Heart right ventricle (tissue), 16 donors: ENCODE results near the gene APOOL. TPM values are rescaled to one million over a fixed set of nuclear protein-coding genes. Genes with fewer than 3 reads are reported as not detected.
"Not testable (repeated sequence)": the region's sequence is repeated elsewhere in the genome, so short reads cannot be mapped to it uniquely, and the experiment has no call there.

Source experiments
- ATAC-seq, 8 donors: fragments of 200-7000 bp; cut with Tn5 transposase; one replicate each; pipeline ENCODE4 v1.9.1; 2020; ENCODE audit warnings: mild to moderate bottlenecking in 8 of 8, moderate library complexity in 8 of 8, moderate number of reproducible peaks in 1 of 8
- DNase-seq, 2 donors: peaks; one replicate each; pipeline ENCODE4 v3.0.0-alpha.2; 2020
- H3K27ac ChIP-seq, 10 donors: fragments of 200-600 bp; sonication (generic) in 2 of 10; one replicate each; pipeline versions ENCODE4 v1.5.0 to v1.8.0; 2020 to 2022; ENCODE audit warnings: mild to moderate bottlenecking in 3 of 10
- H3K27me3 ChIP-seq, 7 donors: fragments of 200-600 bp; one replicate each; pipeline ENCODE4 v1.8.0; 2021 to 2022; ENCODE audit warnings: mild to moderate bottlenecking in 2 of 7
- H3K36me3 ChIP-seq, 9 donors: fragments of 200-600 bp; sonication (generic) in 1 of 9; one replicate each; pipeline versions ENCODE4 v1.5.0 to v1.8.0; 2020 to 2022; ENCODE audit warnings: mild to moderate bottlenecking in 2 of 9
- H3K4me1 ChIP-seq, 9 donors: fragments of 200-600 bp; sonication (generic) in 1 of 9; one replicate each; pipeline versions ENCODE4 v1.5.0 to v1.8.0; 2020 to 2022; ENCODE audit warnings: mild to moderate bottlenecking in 4 of 9
- H3K4me3 ChIP-seq, 10 donors: fragments of 200-600 bp; sonication (generic) in 2 of 10; one replicate each; pipeline versions ENCODE4 v1.5.0 to v1.8.0; 2020 to 2022; ENCODE audit warnings: mild to moderate bottlenecking in 7 of 10, moderate library complexity in 2 of 10
- H3K9me3 ChIP-seq, 11 donors: fragments of 200-600 bp in 10 of 11; sonication (generic) in 2 of 11; one replicate each; pipeline versions ENCODE4 v1.5.0 to v1.8.0; 2013 to 2022; ENCODE audit warnings: mild to moderate bottlenecking in 2 of 11, control low read depth in 1 of 11, moderate library complexity in 1 of 11
- WGBS, 2 donors: extraction: QIAGEN DNeasy Blood & Tissue Kit; methylation state at CpG; one replicate each; pipeline ENCODE4 v1.1.7; 2013; ENCODE audit warnings: inconsistent platforms in 1 of 2; 5-methylcytosine and 5-hydroxymethylcytosine counted together
- intact Hi-C, 10 donors: fragments of 100-400 bp; cut with DNase I; formaldehyde crosslinking; loops; one replicate each; pipeline versions ENCODE4 v1.11.1 to v1.14.2; 2022
- polyA plus RNA-seq, 2 donors: library from polyadenylated mRNA; stranded (reverse); fragments of 200-250 nt; gene quantifications; one replicate each; pipeline ENCODE4 v1.2.3, GENCODE V29; 2013
- total RNA-seq, 10 donors: library from RNA; stranded (reverse); fragmentation: NEBNext Ultra II Directional in 3 of 10; extraction: Animal tissue kit (Norgen Biotek cat#: 25700) in 3 of 10; gene quantifications; one replicate each; pipeline versions ENCODE4 v1.2.1 to v1.2.4, GENCODE V29; 2021 to 2023
- TF ChIP-seq, protein P1 (sequence below), 9 donors: fragments of 200-600 bp; sonication (generic) in 2 of 9; IDR thresholded peaks; one replicate each; pipeline versions ENCODE4 v1.5.0 to v1.8.0; 2021 to 2022; ENCODE audit warnings: antibody characterized with exemption in 9 of 9, mild to moderate bottlenecking in 5 of 9, moderate library complexity in 1 of 9
- donor health status: Arrhythmogenic right ventricular cardiomyopathy.
- donor health status: ischemic (EF 13 %, LVEDD 7.1; RV severe dilation, severe dysfunction).
- donor health status: healthy with polysubstance abuse.
- donor health status: DM: no; HTN: yes; CAD: no.
- donor health status: DM: no; HTN: no; CAD: no.
- donor health status: ischemic (EF 25% LVEDD 6.9; RV normal size, moderate dysfunction).
- donor health status: ischemic (EF 25% LVEDD 5.7; RV mildly dilated, moderate dysfunction).
- donor health status: healthy.
- donor health status: DM: yes; HTN: yes; CAD: no.
- donor health status: Ischemic cardiomyopathy.
- donor health status: ischemic (EF 35%, LVEDD 5.7; RV mildly dilated, moderate dysfunction).
- donor health status: nonischemic (EF 11% LVEDD 7.7; RV severe dilation, severe dysfunction).
- donor health status: DM: yes; HTN: yes; CAD: no.
- donor health status: PGD.
- donor health status: ischemic (EF 29% LVEDD 5.4; RV normal size, mild dysfunction).
- donor health status: nonischemic (EF 23%, LVEDD 6.1; RV moderate dilation, normal function).

The APOOL gene
- total and polyA plus RNA-seq, 12 donors: 4.6 to 60.7 (median 54.3) TPM

GRCh38 chrX:85051627-85052026 lies 48.0 kb downstream of the APOOL start:
- peaks cover 0 to 7% (median 0%) of the 10 kb centered on the region in 7 donors for H3K27me3 ChIP-seq
- whole genome bisulfite sequencing, 2 donors: 94 to 100% methylated on average over 1 of the region's 1 CpG
- H3K9me3 ChIP-seq: no peaks in the 10 kb centered on the region
- DNase-seq (no peak), ATAC-seq (no peak)
- TF ChIP-seq, protein P1, sequence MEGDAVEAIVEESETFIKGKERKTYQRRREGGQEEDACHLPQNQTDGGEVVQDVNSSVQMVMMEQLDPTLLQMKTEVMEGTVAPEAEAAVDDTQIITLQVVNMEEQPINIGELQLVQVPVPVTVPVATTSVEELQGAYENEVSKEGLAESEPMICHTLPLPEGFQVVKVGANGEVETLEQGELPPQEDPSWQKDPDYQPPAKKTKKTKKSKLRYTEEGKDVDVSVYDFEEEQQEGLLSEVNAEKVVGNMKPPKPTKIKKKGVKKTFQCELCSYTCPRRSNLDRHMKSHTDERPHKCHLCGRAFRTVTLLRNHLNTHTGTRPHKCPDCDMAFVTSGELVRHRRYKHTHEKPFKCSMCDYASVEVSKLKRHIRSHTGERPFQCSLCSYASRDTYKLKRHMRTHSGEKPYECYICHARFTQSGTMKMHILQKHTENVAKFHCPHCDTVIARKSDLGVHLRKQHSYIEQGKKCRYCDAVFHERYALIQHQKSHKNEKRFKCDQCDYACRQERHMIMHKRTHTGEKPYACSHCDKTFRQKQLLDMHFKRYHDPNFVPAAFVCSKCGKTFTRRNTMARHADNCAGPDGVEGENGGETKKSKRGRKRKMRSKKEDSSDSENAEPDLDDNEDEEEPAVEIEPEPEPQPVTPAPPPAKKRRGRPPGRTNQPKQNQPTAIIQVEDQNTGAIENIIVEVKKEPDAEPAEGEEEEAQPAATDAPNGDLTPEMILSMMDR (IDR thresholded peaks at IDR 0.05): no peak
- H3K4me3 ChIP-seq: no peak overlapping the region
- H3K27ac ChIP-seq: no peak overlapping the region
- no peaks in the 10 kb centered on the region for H3K36me3 ChIP-seq
- intact Hi-C loops: loop anchor here in 6 of 10 donors (5.0 to 10.0 kb wide), 3 partner anchors 317 to 324 kb away; no protein-coding TSS in a partner anchor
- no peaks in the 10 kb centered on the region for H3K4me1 ChIP-seq

GRCh38 chrX:85052205-85052604 lies 48.5 kb downstream of the APOOL start:
- no peak overlapping the region for H3K27ac ChIP-seq
- H3K9me3 ChIP-seq: no peaks in the 10 kb centered on the region
- intact Hi-C loops: loop anchor here in 6 of 10 donors (5.0 to 10.0 kb wide), 3 partner anchors 317 to 325 kb away; no protein-coding TSS in a partner anchor
- no peaks in the 10 kb centered on the region for H3K4me1 ChIP-seq
- H3K4me3 ChIP-seq: no peak overlapping the region
- H3K27me3 ChIP-seq: peaks cover 0 to 7% (median 0%) of the 10 kb centered on the region in 7 donors
- TF ChIP-seq, protein P1 (IDR thresholded peaks at IDR 0.05): no peak
- ATAC-seq (no peak), DNase-seq (no peak)
- 58 to 63% methylated on average over 3 of the region's 3 CpGs for WGBS, 2 donors
- no peaks in the 10 kb centered on the region for H3K36me3 ChIP-seq

DNA sequence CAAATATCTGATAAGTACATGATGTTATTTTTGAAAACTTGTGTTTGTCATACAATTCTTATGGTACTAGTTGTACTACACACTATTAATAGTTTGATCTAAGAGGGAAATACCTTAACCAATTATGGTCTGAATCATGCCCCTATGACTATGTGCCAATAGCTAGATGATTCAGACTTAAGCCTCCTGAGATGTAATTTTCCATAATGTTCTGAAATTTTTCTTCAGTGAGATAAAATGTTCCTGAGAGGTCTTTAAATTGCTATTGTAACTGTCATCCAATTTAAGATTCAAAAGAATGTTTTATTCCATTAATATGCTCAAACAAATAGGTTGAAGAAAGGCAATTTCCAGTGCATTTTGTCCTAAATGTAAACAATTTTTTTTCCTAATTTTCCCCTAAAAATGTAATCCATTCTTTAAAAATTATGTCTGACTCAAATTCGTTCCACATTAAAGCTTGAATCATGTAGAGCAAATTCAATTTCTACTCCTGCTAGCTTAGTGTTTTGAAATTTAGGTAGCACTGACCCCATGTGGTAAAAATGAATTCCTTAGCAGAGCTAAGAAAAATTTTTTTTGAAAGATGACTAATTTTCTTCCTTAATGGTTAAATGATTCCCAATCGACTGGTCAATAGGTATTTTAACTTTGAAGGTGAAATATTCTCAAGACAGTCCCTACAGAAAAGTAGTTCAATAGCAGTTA lies 49.1 kb downstream of the APOOL start:
- DNase-seq (no peak), ATAC-seq (peak in 1 of 8 donors; percentile 45)
- Histone ChIP-seq H3K4me3 (no peak overlapping the region), H3K4me1 (no peaks in the 10 kb centered on the region), H3K36me3 (no peaks in the 10 kb centered on the region), H3K27me3 (peaks cover 0 to 7% (median 0%) of the 10 kb centered on the region in 7 donors), H3K9me3 (no peaks in the 10 kb centered on the region), H3K27ac (no peak overlapping the region)
- TF ChIP-seq, protein P1 (IDR thresholded peaks at IDR 0.05): peak in 6 of 9 donors; percentile 24 to 47 (median 34)
- WGBS, 2 donors: 48 to 50% methylated on average over 2 of the region's 2 CpGs
- intact Hi-C loops: loop anchor here in 6 of 10 donors (5.0 to 10.0 kb wide), 3 partner anchors 318 to 325 kb away; no protein-coding TSS in a partner anchor

- H3K36me3 ChIP-seq: peaks cover 0 to 39% (median 0%) of the 10 kb centered on the region in 9 donors
- DNase-seq (no peak), ATAC-seq (no peak)
- H3K27me3 ChIP-seq: no peaks in the 10 kb centered on the region
- H3K27ac ChIP-seq: no peak overlapping the region
- 65 to 72% methylated on average over 4 of the region's 4 CpGs for WGBS, 2 donors
- H3K4me3 ChIP-seq: no peak overlapping the region
- TF ChIP-seq, protein P1 (IDR thresholded peaks at IDR 0.05): no peak
- H3K4me1 ChIP-seq: no peaks in the 10 kb centered on the region
- intact Hi-C loops: no loop called here
- H3K9me3 ChIP-seq: peaks cover 0 to 8% (median 0%) of the 10 kb centered on the region in 11 donors
Observed at GRCh38 chrX:85065512-85066198, 62.0 kb downstream of the APOOL start.

DNA sequence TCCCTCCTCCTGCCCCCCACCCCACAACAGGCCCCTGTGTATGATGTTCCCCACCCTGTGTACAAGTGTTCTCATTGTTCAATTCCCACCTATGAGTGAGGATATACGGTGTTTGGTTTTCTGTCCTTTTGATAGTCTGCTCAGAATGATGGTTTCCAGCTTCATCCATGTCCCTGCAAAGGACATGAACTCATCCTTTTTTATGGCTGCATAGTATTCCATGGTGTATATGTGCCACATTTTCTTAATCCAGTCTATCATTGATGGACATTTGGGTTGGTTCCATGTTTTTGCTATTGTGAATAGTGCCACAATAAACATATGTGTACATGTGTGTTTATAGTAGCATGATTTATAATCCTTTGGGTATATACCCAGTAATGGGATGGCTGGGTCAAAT lies 73.6 kb downstream of the APOOL start:
- H3K9me3 ChIP-seq, H3K4me3 ChIP-seq, ATAC-seq, H3K27me3 ChIP-seq, H3K27ac ChIP-seq, intact Hi-C loops, DNase-seq, H3K4me1 ChIP-seq: not testable (repeated sequence)
- 95 to 100% methylated on average over 1 of the region's 1 CpG for WGBS, 2 donors
- peaks cover 0 to 38% (median 0%) of the 10 kb centered on the region in 9 donors for H3K36me3 ChIP-seq
